Activated CD8-positive, alpha-beta memory T cell treated with anti-CD3 and anti-CD28 coated beads, Interleukin-2, amount 50 U/mL, for 48 hours (primary cell): Measurements from ENCODE around the gene REC8.
"Not testable (repeated sequence)": the region's sequence is repeated elsewhere in the genome, so short reads cannot be mapped to it uniquely, and the experiment has no call there.

Source experiments
- DNase-seq: peaks from one replicate; pipeline ENCODE4 v3.0.0-alpha.2; 2020

REC8 gene

DNA sequence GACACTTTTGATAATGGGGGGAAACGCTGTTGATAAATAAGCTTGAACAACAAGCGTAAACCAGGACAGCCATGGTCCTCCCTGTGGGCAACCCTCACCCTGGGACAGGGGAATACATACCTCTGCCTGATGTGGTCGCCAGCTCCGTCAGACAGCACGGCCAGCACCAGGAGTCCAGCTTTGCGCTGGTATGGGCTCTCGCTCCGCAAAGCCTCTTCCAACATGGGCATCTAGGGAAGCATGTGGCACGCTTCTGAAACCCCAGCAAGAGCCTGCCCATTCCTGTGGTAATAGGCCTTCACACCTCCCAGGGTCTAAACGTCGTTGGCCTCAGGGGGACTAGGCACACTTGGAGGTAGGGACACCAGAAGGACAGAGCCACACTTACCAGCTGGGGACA is 13.9 kb downstream of the REC8 start:
- DNase-seq: no peak

GRCh38 chr14:24186831-24187538 is 15.1 kb downstream of the REC8 start:
- no peak for DNase-seq

DNA sequence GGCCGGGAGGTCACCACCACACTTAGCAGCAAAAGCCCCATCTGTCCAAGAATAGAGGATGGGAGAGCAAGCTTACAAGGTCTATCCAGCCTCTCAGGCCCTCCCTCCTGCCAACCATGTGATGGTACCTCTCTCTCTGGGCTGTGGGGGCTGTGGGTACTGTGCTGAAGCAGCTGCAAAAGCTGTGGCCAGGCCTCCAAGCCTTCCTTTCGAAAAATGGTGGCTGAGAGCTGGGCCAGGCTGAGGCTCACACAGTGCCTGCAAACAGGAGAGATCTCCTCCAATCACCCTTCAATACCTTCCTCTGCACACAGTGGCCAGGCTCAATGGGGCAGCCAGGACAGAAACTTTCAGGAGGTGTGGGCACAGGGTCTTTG is 15.6 kb downstream of the REC8 start:
- no peak for DNase-seq

DNA sequence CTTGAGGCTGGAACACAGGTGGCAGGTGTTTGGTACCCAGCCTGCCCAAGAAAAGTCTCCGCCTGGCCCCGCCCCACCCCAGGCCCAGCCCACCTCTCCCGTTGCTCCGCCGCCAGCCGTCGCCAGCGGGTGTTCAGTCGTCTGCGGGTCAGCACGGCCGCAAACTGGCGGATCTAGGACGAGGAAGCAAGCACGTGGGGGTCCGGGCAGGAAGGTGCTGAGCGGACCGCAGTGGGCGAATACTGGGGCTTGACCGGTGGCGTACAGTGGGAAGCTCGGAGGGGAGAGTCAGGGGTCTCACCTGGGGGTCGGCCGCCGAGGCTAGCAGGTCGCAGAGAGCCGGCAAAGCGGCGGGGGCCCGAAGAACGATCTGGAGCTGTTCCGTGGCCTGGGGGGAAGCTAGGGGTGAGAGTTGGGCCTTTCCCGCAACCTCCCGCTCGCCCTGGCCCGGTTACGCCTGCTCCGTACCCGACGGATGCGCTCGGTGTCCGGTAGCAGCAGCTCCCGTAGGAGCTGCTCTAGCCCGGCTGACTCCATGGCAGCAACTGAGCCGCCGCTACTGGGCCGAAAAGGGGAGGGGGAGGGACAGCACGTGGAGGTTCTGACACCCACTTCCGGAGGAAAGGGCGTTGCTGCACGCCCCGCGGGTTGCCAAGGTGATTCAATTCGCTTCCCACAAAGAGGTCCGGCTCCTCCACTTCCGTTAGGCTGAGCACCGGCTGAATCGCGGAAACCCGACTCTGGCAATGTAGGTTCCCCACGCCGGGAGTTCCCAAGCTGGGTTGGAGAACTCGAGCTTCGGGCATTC is 16.6 kb downstream of the REC8 start, which contains the start of gene IPO4:
TSS of gene IPO4 (minus strand) at position 566 of the 808 bp plus-strand sequence. CDS start at position 537, 29 bp downstream.
- DNase-seq: peak; percentile 95

DNA sequence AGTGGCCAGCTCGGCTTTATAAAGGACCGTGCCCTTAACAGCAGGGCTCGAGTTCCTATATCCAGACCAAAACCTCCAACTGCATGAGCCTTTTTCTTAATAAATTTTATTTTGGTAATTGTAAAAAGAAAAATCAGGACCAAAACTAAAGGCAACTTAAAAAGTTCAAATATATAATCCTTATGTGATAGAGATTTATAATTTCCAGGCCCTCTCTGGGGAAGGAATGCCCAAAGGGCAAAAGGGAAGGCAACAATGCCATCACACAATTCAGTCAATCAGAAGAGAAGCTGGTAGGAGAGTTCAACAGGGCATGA is 17.1 kb downstream of the REC8 start:
- DNase-seq: no peak

- no peak for DNase-seq
Observed at GRCh38 chr14:24189460-24189859, 17.6 kb downstream of the REC8 start.

DNA sequence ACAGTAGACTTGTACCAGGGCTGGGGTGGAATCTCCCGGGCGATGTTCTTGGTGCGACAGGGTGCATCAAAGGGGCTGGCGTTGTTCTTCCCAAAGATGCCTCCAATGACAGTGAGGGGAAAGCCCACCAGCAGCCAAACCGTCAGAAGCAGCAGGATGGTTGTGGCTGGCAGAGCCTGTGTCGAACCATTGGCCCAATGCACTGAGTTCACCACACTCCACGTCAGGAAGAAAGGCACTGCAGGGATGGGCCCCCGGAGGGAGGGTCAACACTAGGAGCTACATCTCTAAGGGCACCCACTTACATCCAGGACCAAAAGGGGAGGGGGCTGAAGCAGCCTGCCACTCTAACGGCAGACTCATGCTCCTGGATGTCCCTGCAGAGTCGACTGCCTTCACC is 18.5 kb downstream of the REC8 start:
- no peak for DNase-seq

DNA sequence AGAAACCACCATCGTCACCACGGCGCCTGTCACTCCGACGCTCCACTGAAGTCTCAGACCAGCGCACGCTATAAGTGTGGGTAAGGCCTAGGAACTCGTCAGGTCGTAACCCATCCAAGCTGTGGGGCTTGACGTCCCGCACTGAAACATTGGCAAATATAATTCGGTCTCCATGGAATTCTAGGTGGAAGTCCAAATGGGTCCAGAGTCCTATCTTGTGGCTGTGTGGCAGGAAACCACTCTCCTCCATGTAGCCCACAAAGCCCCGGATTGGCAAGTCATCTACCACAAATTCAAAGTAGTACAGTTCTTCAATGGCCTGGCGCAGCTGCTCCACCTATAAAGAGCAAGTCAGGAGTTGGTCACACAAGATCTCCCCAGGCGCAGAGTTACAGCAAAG is 21.1 kb downstream of the REC8 start:
- no peak for DNase-seq

DNA sequence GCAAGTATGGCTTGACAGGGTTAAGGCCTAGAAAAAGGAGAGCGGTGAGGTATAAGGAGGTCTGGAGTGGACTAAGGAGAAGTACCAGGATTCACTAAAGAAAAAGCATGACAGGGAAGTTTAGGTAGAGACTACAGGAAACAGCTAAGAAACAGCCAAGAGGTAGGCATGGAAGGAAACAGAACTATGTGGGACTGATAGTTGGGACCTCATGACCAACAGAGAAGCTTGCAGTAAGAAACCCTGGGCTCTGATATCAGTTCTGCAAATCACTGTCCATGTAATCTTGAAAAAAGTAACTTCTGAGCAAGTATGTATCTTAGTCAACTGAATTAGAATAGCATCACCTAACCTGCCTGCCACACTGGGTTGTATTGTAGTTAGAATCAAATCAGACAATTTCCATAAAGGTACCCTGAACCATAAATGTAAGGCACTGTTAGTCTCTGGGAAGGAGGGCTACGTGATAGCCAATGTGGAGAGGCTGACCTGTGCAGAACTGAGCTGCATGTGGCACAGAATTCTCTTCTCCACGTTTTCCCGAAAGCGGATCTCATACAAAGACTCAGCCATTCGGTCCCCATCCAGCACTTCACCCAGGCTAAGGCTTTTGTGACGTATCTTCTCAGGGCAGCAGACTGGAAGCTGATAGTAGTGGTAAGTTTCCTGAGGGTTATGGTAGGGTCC is 22.4 kb downstream of the REC8 start:
- no peak for DNase-seq

DNA sequence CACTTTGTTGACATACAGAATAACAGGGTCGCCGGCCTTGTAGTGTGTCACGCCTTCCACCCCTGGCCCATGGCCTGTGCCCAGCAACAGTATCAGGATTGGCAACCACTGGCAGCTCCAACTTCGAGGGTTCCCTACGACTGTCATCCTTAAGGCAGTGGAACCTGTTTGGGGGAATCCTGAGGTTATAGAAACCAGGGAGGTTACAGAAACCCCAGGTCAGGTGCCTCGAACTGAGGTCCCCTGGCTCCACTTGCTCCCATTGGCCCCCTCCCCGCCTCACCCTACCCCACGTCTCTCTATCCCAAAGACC is 22.9 kb downstream of the REC8 start:
- no peak for DNase-seq

GRCh38 chr14:24195186-24196070 is 23.5 kb downstream of the REC8 start, which contains the start of gene TM9SF1:
TM9SF1 (minus strand) TSS chr14:24195441; CDS start chr14:24195019, 422 bp downstream.
- peak; percentile 93 for DNase-seq

DNA sequence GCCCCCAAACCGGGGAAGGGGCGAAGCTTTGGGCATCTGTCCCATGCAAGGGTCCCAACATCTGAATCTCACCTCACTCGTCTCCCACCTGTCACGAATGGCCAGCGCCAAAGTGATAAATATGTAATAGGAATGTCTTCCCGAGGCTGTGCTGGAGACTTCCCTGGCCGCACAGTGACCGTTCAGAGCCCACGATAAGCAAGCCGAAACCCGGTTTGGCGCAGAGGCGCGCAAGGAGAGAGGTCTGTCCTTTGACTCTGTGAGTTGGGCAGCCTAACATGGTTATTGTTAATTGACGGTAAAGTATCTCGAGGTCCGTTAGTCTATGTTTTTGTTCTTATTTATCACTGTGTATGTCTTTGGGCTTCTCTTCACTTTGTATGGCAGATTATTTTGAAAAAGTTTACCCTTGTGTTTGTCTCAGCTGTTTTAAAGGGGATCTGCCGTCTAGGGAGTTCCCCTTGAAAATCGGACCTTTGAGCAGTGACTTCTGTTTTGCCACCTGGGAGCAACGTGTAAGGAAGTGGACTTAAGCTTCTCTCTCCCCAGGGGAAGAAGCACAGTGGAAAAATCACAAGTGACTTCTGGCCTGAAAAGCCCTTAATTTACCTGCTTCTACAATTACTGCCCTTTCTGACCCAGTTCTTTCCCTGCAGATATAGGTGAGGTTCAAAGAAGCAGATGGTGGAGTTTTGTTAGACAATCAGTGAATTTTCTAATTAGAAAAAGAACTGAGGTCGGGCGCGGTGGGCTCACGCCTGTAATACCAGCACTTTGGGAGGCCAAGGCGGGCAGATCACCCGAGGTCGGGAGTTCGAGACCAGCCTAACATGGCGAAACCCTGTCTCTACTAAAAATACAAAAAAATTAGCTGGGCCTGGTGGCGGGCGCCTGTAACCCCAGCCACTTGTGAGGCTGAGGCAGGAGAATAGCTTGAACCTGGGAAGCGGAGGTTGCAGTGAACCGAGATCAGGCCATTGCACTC is 24.5 kb downstream of the REC8 start:
- no peak for DNase-seq

DNA sequence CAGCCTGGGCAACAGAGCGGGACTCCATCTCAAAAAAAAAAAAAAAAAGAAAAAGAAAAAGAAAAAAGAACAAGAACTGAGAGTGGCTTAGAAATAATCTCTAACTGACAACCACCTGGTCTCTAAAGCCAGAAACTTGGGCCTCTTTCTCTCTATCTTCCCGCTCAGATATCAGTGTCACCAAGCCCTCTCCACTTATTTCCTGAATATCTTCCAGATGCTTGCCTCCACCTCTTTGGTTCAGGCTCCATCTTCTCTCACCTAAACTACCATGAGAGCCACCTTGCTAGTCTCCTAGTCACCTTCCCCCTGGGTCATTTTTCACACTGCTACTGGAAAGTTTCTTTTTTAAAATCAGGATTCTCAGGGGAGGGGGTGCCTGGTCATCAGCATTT is 25.2 kb downstream of the REC8 start:
- no peak for DNase-seq

- no peak for DNase-seq
Observed at GRCh38 chr14:24198814-24199524, 27.1 kb downstream of the REC8 start.

DNA sequence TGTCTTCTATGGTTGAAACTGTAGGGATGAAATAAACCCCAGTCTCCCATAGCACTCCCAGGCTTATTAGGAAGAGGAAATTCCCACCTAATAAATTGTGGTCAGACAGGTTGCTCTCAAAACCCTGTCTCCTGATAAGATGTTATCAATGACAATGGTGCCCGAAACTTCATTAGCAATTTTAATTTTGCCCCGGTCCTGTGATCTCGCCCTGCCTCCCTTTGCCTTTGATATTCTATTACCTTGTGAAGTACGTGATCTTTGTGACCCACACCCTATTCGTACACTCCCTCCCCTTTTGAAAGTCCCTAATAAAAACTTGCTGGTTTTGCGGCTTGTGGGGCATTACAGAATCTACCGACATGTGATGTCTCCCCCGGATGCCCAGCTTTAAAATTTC is 30.7 kb downstream of the REC8 start:
- DNase-seq: not testable (repeated sequence)

- DNase-seq: not testable (repeated sequence)
Observed at GRCh38 chr14:24203249-24203886, 31.5 kb downstream of the REC8 start.

DNA sequence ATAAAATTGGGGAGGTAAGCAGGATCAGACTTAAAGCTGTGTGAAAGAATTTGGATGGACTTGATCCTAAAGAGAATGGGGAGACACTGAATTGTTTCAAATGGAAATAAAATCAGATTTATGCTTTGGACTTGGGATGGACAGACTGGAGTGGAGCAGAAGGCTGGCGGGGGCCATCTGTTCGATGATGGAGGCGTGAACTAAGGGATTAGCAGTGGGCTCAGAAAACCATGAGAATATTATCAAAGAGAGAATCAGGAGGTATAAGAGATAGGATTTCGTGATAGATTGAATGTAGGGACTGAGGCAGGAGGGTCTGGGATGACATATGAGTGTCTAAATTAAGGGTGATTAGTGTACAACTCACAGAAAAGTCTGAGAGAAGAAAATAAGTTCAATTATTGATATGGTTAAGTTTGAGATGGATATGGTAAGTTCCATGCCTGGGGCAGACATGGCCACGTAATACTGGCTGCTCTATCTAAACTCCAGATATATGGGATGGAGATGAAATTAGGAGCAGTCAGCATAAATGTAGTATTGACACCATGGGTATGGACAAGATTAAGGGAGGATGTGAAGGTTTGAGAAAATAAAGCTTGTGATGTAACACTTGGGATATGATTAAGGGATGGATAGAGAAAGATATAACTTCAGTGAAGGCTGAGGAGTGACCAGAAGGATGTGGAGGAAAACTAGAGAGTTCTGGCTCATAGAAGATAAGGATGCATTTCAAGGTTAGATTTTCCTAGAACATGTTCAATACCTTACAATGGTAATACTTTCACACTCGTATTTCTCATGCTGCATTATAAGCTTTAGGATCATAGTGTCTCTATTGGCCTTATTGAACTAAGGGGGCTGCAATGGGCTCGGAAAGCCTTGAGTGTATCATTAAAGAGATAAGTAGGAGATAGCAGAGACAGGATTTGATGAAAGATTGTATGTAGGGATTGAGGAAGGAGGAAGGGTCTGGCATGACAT is 32.6 kb downstream of the REC8 start:
- no peak for DNase-seq

- DNase-seq: no peak
Observed at GRCh38 chr14:24206260-24207103, 34.6 kb downstream of the REC8 start.
